NCI-H446 (cell line): ENCODE measurements around the gene LCNL1.

Experiments used
- DNase-seq, 2 experiments: peaks; one replicate each; lab custom pipeline; 2025; lab: John Stamatoyannopoulos, UW

The LCNL1 gene

GRCh38 chr9:136947028-136947891, 35.5 kb upstream of the LCNL1 start:
- no peak for DNase-seq

- no peak for DNase-seq
Observed at GRCh38 chr9:136947955-136948510, 34.8 kb upstream of the LCNL1 start.

- DNase-seq, result no peak
Observed at GRCh38 chr9:136949239-136949816, 33.5 kb upstream of the LCNL1 start.

- peak; percentile 52 to 79 for DNase-seq
Observed at GRCh38 chr9:136949817-136950655, 32.8 kb upstream of the LCNL1 start.

- no peak for DNase-seq
Observed at GRCh38 chr9:136950656-136951276, 32.0 kb upstream of the LCNL1 start.

- DNase-seq, result no peak
Observed at GRCh38 chr9:136951541-136952320, 31.1 kb upstream of the LCNL1 start, which contains the start of gene LCN12. TSS of gene LCN12 (plus strand) at chr9:136952273. CDS start at chr9:136952328, 55 bp downstream.

GRCh38 chr9:136952321-136952850, 30.4 kb upstream of the LCNL1 start:
- no peak for DNase-seq

GRCh38 chr9:136952876-136953770, 29.7 kb upstream of the LCNL1 start:
- DNase-seq, result no peak

- no peak for DNase-seq
Observed at GRCh38 chr9:136953771-136954269, 29.0 kb upstream of the LCNL1 start.

- DNase-seq, result no peak
Observed at GRCh38 chr9:136954270-136955083, 28.3 kb upstream of the LCNL1 start.

GRCh38 chr9:136955202-136955942, 27.4 kb upstream of the LCNL1 start:
- DNase-seq, result no peak

- no peak for DNase-seq
Observed at GRCh38 chr9:136955943-136956335, 26.9 kb upstream of the LCNL1 start.

GRCh38 chr9:136956604-136957003, 26.2 kb upstream of the LCNL1 start:
- DNase-seq, result no peak

- no peak for DNase-seq
Observed at GRCh38 chr9:136957461-136957860, 25.3 kb upstream of the LCNL1 start.

GRCh38 chr9:136957901-136958300, 24.9 kb upstream of the LCNL1 start:
- DNase-seq, result no peak

- DNase-seq, result no peak
Observed at GRCh38 chr9:136958473-136958872, 24.3 kb upstream of the LCNL1 start.

GRCh38 chr9:136958898-136959850, 23.6 kb upstream of the LCNL1 start:
- no peak for DNase-seq
